NAMALWA (cell line): ENCODE measurements around the gene AGAP1.

ENCODE experiments used
- DNase-seq: peaks from one replicate; pipeline ENCODE4 v3.0.0-alpha.2; 2015; ENCODE audit warnings: low spot score

AGAP1 gene

DNA sequence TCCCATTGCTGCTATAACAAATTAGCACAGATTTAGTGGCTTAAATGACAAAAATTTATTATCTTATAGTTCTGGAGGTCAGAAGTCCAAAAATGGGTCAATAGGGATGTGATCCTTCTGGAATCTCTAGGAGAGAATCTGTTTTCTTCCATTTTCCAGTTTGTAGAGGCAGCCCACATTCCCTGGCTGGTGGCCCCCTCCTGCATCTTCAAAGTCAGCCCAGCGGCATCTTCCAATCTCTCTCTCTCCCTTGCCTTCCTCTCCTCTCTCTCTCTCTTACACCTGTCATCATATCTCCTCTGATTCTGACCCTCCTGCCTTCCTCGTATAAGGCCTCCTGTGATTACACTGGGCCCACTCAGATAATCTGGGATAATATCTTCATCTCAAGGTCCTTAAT, 3.9 kb upstream of the AGAP1 start:
- no peak for DNase-seq

DNA sequence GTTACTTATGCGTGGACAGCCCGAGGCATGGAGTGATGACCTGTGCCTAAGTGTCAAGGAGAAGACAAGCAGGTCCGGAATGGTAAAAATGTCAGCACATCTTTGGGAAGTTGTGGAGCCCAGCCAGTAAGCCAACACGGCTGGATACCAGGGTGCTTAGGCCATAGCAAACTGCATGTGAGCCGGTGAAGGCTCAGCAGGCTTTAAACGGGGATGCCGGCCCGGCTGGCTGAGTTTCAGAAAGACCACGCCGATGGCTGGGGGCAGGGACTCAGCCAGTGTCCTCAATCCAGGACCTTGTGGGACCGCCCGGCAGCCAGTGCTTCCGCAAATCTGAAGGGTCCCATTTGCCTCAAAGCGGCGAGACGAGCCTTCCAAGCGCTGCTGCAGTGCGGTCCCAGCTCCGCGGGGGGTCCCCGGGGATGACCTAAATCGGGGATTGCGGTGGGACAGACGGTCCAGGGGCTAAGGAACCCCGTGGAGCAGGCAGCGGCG, 946 bp upstream of the AGAP1 start:
- no peak for DNase-seq

DNA sequence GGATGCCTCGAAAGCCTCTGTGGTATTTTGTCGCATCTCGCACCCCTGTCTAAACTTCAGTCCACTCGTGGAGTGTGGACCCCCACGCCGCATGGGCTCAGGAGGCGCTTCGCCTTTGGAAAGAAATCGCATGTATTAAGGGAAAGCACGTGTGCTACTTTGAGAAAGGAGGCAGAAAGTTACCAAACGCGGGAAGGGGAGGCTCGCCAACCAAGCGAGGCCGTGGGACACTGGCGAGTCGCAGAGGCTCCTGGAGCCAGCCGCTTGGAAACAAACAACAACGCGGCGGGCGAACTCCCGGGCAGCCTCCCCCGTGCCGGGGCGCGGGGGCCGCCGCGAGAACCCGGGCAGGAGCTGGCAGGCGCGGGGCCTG, 455 bp upstream of the AGAP1 start:
- DNase-seq = no peak

DNA sequence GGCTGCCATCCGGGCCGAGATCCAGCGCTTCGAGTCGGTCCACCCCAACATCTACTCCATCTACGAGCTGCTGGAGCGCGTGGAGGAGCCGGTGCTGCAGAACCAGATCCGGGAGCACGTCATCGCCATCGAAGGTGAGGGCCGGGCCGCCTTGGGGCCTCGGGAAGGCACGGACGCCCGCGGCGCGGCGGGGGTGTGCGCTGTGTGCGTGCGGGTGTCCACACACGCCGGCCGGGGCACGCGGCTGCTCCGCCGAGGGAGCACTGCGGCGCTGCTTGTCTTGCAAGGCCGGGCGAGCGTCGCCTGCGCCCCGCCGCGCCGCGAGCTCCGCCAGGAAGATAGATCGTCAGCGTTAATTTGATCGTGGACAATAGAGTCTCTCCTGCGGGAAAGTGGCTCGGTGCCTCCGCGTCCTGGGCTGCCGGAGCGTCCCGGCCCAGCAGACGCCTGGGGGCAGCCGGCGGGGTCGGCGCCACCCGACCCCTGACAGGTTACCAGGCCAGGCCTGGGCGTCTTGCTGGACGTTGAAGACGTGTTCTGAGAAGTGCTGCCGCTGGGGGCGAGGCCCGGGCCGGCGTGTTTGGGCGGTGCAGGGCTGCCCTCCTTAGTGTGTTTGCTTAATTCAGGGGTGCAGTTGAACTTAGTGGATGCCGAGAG, 1.0 kb downstream of the AGAP1 start:
- no peak for DNase-seq

DNA sequence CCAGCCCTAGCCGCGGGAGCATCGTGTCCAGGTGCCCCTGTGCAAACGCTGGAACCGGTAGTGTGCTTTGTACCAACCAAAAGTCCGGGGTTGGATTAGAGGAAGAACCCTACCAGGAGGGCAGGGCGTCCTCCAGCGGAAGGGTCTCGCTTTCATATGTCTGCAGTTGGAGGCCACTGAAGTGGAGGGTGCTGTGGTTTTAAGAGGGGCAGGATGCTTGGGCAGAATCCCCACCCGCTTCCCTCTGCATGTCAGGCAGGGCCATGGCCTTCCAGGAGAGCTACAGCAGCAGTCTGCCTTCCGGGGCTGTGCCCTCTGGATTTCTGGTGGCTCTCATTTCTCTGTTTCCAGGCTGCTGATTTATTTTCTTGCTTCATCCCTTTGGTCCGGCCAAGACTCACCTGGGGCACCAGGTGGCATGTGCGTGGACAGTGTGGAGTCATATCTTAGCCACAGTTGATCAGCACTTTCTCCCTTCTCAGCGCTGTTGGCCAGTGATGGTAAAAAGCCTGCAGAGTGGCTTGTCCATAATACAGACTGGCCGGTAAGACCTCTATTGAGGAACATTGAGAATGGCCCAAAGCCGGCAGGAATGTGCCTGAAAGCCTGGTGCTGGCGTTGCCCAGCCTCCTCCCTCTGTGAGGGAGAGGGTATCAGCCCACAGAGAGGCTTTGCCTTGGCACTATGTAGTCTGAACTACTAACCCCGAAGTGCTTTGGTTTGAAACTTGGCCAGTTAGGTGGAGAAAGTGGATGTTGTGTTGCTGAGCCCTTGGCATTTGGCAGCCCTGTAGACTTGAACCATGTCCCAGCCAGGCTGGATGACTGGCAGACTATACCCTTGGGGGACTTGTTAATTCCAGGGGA, 1.8 kb downstream of the AGAP1 start:
- no peak for DNase-seq

DNA sequence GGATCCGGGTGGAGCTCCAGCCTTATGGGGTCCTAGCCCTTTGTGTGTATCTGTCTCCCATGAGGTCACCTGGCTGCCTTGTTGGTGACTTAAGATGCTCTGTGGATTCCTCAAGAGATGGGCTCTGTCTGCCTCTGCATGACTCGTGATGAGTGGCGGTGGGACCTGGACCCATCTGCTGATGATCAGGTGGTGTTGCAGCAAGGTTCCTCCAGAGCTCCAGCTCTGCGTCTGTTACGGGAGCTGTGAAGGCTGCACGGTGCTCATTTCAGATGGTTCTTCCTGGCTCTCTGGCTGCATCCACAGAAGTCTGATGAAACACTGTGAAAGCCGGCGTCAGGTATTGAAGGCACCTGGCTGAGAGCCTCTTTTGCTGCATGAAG, 2.4 kb downstream of the AGAP1 start:
- DNase-seq = no peak

DNA sequence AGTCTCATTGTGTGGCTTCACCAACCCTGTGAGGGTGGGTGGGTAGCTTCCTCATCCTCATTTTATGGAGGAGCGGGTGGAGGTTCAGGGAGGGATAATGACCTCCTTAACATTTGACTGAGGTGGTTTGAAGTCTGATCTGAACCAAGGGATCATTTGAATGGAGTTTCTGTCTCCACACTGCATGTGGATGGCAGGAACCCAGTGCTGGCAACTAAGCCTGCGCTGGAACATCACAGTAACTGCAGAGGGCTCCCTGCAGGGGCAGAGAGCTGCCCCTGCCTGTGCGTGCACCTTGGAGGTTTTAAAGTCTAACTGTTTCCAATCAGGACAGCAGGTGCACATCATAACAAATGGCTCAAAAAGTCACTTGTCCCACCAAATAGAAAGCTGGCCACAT, 3.3 kb downstream of the AGAP1 start:
- no peak for DNase-seq

DNA sequence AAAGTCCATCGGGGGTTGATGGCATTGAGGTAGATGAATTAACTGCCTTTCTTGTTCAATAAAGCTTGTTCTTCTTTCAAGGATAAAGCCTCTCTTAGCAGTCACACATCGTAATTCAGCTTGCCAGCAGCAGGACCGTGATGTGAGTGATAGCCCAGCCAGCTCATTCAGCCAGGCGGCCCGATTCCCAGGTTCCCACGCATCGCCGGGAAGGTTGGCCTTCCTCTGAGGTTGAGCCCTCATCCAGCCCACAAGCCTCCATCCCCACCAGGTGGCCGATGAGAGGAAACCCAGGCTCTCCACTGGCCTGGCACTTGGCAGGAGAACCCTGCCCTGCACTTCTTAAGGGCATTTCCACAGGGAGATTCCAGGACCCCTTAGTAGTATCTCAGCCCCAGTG, 4.7 kb downstream of the AGAP1 start:
- DNase-seq = no peak

DNA sequence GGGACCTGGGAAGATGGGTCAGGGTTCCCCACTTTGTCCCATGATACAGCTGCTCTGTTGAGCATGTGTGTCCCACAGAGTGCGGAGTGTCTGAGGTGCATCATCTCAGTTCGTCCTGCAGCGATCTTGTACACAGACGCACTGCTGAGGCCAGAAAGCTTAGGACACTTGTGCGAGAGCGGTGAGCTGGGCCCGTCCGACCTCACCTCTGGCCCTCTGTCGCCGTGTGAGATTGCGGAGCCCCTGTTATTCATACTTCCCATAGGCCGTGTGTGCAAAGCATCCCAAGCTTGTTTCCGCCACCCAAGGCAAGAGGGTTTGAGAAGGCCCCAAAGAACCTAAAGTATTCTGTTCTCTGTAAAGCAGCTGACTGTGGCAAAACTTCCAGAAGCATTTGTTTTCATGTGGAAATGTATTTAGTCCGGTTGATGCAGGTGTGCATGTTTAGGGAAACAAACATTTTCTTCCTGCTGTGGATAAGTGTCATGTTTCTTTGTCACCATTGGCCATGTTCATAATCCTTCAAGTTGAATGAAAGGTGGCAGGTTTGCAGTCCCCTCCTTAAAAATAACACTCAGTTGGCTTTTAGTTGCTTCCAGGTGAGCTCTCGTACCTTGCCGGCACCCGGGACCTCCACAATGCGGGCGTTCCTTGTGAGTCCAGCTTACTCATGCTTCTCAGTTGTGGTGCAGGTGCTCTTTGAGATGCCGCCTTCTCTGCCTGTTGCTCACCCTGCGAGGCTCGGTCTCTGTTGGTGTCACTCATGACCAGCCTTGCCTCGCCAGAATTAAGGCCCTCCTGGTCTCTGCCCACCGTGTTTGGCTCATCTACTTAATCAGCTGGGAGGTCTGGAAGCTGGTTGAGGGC, 5.3 kb downstream of the AGAP1 start:
- no peak for DNase-seq

DNA sequence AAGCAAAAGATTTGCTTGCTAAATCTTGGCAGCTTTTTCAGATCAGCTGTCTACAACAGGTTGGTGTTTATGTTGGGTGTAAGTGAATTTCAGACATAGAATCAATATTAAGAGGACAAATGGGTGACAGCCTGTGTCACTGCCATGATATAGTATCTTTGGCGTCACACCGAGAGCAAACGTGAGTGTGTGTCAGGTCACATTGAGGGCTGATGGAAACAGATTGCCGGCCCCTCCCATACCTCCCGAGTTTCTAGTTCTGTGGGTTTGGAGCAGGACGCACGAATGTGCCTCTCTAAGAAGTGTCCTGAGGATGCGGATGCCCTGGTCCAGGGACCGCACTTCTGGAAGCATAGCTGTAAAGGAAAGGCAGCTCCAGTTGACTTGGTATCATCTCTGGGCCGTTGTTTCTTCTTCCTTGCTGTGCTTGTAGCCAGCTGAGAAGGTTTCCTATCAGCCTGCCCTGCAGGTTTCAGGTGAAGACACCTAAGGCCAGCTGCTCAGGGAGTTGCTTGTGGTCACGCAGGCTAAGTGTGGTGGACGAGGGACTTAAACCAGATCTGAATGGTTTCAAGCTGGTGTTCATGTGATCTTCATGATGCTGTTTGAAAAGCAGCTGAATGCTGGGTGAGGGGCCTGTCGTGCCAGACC, 6.4 kb downstream of the AGAP1 start:
- no peak for DNase-seq

DNA sequence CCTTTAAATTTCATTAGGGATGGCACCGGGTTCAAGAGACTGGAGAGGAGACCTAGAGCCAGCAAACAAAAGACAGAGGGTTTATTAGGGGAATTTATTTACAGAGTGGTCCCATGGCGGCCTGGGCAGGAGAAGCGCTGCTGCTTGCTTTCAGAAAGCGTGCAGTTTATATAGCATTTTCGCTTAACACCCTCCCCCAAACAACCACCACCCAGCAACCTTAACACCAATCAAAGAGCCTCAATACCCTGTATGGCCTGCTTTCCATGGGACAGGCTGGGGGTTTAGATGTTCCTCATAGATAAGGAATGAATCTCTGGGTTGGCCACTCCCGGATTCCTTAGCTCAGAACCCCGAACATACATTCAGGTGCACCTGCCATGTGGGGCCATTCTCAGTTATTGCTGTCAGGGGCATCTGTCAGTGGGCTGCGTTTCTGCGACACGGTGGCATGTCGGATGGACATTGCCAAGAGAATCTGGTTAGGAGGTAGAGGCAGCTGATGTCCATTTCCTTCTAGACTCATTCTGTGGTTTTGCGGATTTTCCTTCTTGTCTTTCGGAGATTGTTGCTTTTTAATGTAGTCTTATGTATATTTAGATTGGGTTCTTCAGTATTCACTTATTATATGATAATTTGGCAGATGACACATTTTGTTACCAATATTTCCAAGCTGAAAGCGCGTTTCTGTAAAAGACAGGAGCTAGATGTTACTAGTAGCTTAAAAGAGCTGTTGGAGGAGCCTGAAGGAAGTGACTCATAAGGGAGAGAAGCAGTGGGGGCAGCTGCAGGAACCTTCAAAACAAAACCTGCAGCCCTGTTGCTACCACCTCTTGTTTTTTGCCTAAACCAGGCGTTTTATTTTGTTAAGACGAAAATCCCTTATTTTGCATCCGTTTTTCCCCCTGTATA, 7.2 kb downstream of the AGAP1 start:
- no peak for DNase-seq

DNA sequence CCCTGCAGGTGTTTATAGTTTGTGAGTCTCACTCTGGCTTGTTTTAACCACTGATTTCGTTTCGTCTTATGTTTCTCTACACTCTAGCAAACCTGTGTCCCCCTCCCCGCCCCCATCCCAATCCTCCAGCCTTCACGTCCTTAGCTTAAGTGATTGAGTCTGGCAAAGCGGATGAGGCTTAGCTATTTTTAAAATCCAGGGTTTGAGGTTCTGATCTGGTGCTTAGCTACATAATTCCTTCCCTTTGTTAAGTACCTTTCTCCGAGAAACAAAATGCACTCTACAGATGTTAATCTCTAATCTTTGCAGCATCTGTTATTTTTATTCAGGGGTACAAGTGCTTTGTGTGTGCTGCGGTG, 7.8 kb downstream of the AGAP1 start:
- DNase-seq = no peak

DNA sequence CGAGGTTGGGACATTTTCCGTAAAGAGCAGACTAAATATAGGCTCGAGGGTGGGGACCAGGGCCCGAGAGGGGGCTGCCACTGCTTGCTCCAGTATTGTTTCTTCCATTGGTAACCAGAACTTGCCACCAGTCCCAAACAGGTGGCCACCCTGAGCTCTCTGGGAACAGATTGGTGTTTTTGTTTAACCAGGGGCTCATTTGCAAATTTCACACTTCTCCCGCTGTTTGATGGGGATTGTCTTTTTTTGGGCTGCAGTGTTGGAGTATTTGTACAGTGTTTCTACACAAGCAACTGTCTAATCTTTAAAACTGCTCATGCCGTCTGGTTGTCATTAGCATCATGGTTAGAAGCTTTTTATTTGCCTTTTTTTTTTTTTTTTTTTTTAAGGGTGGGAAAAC, 8.5 kb downstream of the AGAP1 start:
- no peak for DNase-seq

DNA sequence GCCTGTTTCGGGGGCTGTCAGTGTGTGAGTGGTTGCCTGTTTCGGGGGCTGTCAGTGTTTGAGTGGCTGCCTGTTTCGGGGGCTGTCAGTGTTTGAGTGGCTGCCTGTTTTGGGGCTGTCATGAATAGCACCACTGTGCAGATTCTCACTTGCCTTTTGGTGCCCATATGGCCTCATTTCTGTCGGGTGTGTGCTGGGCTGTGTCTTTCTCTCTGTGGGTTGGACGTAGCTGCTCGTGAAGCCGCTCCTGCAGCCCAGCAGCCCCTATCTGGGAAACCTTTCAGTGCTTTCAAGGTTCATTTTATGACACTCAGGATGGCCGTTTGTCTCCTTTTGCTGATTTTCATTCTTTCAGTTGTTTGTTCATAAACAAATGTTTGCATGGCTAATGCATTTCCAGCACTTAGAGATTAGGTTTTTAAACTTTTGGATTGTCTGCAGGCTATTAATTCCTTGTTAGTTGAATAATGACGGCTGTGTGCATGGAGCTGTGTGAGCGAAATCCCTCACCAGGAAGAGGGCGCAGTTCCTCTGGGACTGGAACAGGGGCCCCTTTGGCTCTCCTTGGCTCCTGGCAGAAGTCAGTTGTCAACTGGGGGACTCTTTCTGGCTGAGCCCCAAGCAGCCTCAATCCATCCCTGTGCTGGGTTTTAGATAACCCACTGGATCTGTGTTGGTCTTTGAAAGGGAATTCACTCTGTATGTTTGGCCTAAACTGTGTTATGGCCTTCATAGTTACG, 10.8 kb downstream of the AGAP1 start:
- DNase-seq = no peak

DNA sequence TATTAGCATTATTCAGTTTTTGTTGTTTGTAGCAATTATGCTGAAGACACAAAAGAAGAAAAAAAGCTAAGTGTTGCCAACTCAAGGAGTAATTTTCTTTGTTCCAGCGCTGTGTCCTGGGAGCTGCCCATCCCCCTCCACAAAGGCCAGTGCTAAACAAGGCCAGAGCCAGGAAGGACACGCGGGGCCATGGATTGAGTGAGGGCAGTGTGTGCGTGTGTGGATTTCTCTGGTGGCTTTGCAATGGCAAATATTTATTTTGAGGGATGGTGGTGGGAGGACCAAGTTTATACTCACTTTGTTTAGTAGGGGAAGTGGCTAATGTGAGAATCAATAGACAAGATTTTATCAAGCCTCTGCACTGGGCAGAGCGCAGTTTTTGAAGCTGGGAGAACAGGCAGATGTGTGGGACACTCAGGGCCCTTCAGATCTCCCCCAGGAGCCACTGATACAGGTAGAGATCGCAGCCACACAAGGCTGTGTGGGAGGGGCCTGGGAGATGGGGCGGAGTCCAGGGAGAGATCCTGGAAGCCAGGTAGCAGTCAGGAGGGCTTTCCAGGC, 11.4 kb downstream of the AGAP1 start:
- no peak for DNase-seq

DNA sequence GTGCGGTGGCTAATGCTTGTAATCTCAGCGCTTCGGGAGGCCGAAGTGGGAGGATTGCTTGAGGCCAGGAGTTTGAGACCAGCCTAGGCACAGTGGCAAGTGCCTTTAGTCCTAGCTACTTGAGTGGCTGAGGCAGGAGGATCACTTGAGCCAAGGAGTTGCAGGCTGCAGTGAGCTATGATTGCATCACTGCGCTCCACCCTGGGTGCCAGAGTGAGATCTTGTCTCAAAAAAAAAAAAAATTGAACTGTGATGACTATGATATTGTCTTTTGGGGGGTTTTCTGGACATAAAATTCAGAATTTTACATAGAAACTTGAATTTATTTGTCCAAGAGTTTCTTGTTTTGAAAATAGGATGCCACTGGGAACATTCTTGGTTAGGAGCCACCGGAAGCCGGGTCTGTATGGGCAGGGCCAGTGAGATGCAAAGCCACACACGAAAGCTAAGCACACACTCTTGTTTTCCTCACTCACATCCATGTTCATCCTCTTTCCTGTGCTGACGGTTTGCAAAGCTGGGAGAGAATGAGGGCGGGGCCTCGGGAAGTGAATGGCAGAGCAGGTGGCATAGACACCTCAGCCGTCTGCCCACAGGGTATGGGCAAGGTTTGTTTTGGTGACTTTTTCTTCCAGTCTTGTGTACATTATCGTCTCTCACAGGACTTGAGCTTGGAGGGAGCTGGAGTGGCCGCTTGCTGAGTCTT, 12.6 kb downstream of the AGAP1 start:
- no peak for DNase-seq

DNA sequence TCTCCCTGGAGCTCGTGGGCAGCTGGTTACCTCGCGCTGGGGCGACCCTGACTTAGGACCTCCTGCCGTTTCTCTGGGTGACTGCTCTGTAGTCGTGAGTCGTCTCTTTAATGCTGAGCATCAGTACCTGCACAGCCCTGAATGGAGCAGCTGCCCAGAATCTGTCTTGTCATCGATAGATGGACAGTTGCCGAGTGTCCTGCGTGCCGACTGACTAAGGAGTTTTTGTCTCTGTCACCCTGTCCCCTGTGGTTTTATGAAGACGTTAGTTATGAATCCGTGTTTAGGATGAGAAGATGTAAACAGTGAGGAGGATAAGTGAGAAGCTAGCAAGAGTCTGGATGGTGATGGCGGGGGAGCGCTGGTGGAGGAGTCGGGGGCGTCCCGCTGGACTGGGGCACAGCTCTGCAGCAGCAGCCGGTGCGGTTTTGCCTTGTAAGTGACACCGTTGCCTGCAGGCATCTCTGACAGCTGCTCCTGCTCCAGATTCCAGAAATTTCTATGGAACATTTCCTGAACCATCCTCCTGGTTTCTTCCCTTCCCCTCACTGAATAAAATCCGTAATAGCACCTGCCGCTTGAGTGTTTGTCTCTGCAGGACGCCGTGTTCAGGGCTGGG, 13.3 kb downstream of the AGAP1 start:
- DNase-seq = no peak

DNA sequence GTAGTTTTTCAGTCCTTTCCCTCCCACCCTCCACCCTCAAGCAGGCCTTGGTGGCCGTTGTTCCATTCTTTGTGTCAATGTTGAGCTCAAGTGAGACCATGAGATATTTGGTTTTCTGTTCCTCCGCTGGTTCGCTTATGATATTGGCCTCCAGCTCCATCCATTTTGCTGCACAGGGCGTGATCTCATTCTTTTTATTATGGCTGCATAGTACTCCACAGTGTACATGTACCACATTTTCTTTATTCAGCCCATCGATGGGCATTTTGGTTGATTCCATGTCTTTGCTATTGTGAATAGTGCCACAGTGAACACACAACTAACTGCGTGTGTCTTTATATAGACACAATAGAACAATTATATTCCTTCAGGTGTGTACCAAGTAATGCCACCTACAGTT, 14.1 kb downstream of the AGAP1 start:
- no peak for DNase-seq
